GM19099 (cell line): ENCODE results near the gene MTMR10.

ENCODE experiments used
- POLR2A ChIP-seq: IDR thresholded peaks from 3 replicates; pipeline ENCODE4 v1.6.1; 2011; ENCODE audit warnings: low read depth; ENCODE audit not compliant: insufficient read length; ENCODE audit errors: extremely low read depth

MTMR10 gene

DNA sequence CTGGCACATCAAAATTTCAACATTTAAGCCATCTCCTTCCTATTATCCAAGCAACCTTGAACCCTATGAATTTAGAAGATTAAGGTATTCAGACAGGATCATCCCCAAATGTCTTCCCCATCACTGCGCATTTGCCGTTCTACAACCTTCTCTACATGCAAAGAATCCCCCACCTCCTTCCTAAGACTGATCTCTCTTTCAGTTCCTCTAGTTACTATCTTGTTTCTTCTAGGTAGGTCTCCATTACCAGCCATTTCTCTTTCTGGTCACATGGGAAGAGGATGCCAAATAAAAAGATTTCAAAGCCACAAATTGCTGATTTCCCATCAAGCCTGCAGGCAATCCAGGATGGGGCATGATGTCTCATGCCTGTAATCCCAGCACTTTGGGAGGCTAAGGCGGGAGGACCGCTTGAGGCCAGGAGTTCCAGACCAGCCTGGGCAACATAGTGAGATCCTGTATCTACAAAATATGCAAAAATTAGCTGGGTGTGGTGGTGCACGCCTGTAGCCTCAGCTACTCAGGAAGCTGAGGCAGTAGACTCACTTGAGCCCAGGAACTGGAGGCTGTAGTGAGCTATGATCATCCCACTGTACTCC is 29.7 kb upstream of the MTMR10 start:
- no peak for TF ChIP-seq POLR2A

GRCh38 chr15:31020542-31020941 is 29.1 kb upstream of the MTMR10 start:
- TF ChIP-seq POLR2A: no peak

GRCh38 chr15:31019986-31020385 is 28.6 kb upstream of the MTMR10 start:
- no peak for TF ChIP-seq POLR2A

DNA sequence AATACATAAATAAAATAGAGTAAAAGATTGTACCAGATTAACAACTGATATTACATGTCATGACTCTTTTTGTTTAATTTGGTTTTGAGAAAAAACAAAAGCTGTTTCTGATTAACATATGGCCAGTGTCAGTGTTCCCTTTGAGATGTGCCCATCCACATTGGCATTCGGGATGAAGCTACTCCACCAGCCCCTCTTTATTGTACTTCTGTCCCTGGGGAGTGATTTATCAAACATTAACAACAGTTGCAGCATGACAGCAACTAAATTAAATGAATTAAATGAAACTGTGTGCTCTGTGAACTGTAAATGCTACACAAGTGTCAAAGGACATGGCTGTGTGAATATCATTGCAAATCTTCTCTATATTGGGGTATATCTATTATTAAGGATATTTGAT is 25.9 kb upstream of the MTMR10 start:
- no peak for TF ChIP-seq POLR2A

DNA sequence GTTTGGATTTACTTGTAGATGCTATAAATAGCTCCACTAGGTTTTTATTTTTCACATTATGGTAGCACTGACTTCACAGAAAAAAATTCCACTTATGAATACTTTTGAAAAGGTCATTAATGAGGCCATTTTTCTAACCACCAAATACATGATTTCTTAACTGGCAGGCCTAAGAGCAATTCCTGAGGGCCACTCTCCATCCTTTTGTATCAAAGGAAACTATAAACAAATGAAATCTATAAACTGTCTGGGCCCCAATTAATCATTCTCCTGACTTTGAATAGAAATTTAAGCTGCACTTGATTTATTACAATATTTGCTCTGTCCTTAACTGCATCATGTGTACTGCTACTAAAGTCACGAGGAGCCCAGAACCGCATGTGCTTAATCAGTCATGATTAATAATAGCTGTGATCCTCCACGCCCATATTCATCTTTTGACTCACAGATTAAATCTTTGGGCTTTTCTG is 25.1 kb upstream of the MTMR10 start:
- TF ChIP-seq POLR2A: no peak

GRCh38 chr15:31014608-31014925 is 23.1 kb upstream of the MTMR10 start:
- no peak for TF ChIP-seq POLR2A

DNA sequence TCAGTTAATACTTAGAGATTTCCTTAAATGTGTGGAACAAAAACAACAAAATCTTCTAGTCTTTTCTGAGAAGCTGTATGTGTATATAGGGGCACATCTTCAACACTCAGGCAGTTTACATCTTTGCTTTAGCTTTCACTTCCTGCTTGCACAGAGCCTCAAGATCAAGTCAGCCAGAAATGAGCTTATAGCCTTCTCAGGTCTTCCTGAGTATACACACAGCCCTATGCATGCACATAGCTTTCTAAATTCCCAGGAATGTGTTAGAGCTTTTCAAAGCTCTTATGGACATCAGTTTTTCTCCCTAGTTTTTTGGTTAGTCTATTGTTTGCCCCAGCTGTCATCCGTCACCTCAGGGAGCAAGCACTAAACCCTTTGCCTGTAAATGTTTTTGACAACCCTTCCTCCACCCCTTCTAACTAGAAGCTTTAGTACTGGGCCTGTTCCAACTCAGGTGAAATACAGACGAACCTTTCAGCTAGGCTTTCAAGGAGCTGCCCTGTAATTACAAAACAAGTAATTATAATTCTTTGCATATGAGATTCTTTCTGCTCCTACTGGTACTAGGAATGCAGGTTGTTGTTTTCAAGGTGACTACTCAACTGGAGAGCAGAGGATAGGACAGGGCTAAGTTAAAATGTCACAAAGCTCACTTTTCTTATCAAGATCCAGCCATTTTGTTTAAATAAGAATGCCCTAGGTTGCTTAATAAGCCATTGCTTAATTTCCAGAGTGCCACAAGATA is 22.6 kb upstream of the MTMR10 start:
- TF ChIP-seq POLR2A: peak; percentile 32

GRCh38 chr15:31012455-31012854 is 21.0 kb upstream of the MTMR10 start:
- no peak for TF ChIP-seq POLR2A

DNA sequence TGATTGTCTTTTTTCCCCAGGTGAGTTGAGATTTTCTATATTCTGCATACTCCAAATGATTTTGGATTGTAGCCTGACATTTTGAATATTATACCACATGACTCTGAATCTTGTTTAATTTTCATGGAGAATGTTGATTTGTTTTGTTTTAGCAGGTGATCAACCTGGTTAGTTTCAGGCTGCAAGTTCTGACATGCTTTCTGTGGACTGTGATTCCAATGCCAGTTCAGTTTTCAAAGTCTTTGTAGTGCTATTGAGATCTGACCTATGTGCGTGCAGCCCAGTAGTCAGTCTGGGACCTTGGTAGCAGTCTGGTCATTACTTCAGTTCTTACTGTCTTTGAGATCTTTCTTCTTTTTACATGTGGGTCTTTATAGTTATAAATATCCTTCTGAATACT is 18.6 kb upstream of the MTMR10 start:
- TF ChIP-seq POLR2A: no peak

DNA sequence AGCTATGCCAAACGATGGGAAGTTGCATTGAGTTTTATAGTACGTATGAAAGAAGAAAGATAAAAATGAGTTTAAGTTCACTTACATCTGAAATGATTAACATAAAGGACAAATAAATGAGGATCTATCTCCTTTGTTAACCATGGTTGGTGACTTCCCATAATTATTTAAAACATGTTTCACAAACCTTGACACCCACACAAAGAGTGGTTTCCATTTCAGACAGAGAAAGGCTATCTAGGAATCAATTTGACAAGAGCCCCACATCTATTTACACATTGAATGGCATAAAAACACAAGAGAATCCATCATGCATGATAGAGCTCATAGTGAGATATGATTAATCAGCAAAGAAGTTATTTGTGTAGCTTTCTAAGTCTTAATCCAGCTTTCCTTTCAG is 14.2 kb upstream of the MTMR10 start:
- no peak for TF ChIP-seq POLR2A

DNA sequence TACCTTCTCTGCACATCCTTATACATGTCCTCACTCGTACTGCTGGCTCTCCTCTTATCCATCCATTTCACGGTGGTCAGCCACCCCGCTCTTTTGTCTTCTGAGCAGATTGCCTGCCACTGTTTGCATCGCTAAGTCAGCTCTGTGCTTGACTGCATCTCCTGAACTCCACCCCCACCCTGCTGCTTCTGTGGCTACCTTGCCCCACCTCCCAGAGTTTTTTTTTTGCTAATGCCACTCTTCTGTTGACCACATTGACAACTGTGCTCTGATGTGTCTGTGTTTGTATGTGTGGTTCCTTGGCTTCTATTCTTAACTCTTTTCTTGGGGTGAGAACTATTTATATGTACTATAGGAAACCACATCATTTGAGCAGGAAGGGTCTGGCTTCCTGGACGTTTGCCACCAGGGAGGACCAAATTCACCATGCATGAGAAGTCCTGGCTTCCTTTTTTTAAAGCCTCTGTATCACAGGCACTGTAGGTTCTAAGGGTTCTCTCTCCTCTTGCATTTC is 12.8 kb upstream of the MTMR10 start:
- TF ChIP-seq POLR2A: peak; percentile 43

DNA sequence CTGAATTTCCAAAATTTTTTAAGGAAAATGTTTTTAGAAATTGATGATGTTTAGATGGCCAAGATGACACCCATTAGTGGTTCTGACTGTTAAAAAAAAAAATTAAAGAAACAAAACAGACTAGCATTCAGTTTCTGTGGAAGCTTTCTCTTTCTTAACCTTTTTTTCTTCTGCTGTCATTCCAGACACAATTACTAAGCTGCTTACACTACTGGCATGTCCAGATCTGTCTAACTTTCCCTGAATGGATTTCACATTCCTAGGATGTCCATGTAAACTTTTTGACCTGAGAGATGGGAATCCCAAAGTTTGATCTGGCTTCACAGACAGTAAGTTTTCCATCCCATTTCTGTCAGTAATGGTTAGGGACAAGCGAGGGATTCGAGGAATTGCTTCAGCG is 10.3 kb upstream of the MTMR10 start:
- no peak for TF ChIP-seq POLR2A

DNA sequence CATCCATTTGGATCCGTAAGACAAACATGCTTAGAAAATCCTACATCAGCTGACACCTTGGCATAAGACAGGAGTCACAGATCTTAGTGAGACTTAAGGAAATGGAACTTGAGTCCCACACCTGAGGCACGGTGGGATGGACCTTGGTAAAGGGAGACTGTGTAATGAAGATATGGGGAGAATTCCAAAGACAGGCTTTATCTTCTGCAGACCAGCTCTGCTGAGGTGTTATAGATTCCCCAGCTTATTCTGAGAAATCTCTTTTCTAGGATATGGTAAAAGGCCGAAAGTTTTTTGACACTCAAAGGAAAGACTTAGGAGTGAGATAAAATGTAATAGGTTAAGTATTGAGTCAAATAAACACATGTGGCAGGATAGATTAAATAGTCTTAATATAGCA is 8.3 kb upstream of the MTMR10 start:
- no peak for TF ChIP-seq POLR2A

- no peak for TF ChIP-seq POLR2A
Measured at GRCh38 chr15:30997270-30997669, 5.8 kb upstream of the MTMR10 start.

GRCh38 chr15:30992249-30992864 is 929 bp upstream of the MTMR10 start:
- no peak for TF ChIP-seq POLR2A

GRCh38 chr15:30990446-30991254 is 778 bp downstream of the MTMR10 start:
- no peak for TF ChIP-seq POLR2A

- no peak for TF ChIP-seq POLR2A
Measured at GRCh38 chr15:30990036-30990435, 1.4 kb downstream of the MTMR10 start.
